ENCODE measurements around the gene TM9SF3.

DNA sequence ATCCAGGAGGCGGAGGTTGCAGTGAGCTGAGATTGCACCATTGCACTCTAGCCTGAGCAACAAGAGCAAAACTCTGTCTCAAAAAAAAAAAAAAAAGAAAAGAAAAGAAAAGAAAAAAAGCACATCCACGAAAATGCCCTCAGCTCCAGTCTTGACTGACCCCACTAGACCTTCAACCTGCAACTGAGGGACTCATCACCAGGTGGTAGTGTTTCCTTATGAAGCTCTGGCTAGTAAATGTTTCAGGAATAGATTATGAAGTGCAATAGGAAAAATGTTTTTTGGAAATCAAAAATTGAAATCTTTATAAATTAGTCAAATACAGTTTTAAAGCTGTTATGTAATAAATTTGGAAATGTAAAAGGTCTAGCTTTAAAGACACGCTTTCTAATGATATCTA is 95.5 kb downstream of the TM9SF3 start:
- peak; percentile 14; the same call in 1 of the 2 replicates for TF ChIP-seq CTCF (IDR thresholded peaks at IDR 0.05; ENCODE audit: low read length)
- TF ChIP-seq EZH2 (IDR thresholded peaks at IDR 0.05; ENCODE audit: borderline replicate concordance, low read length), result no peak
